ENCODE results near the gene ENG. TPM values are rescaled to one million over a fixed set of nuclear protein-coding genes. Genes with fewer than 3 reads are reported as not detected.

ENG gene
- total RNA-seq, 4 donors from 2014 or later: 12.0 to 51.1 (median 19.6) TPM

- no peak for DNase-seq (ENCODE audit: low spot score in 2 of 2)
- 55 to 60% methylated on average over 11 of the region's 11 CpGs for WGBS, 2 donors
- TF ChIP-seq POLR2A (IDR thresholded peaks at IDR 0.05): no peak
- TF ChIP-seq, protein P1, sequence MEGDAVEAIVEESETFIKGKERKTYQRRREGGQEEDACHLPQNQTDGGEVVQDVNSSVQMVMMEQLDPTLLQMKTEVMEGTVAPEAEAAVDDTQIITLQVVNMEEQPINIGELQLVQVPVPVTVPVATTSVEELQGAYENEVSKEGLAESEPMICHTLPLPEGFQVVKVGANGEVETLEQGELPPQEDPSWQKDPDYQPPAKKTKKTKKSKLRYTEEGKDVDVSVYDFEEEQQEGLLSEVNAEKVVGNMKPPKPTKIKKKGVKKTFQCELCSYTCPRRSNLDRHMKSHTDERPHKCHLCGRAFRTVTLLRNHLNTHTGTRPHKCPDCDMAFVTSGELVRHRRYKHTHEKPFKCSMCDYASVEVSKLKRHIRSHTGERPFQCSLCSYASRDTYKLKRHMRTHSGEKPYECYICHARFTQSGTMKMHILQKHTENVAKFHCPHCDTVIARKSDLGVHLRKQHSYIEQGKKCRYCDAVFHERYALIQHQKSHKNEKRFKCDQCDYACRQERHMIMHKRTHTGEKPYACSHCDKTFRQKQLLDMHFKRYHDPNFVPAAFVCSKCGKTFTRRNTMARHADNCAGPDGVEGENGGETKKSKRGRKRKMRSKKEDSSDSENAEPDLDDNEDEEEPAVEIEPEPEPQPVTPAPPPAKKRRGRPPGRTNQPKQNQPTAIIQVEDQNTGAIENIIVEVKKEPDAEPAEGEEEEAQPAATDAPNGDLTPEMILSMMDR (IDR thresholded peaks at IDR 0.05): no peak
- intact Hi-C loops (cut with DNase I; ENCODE audit: low total_unique reads): no loop called here
- H3K4me3 ChIP-seq (ENCODE audit: low read depth, poor library complexity, severe bottlenecking): no peak overlapping the region
These were observed 57.5 kb downstream of the ENG start for GRCh38 chr9:127796852-127797370.

- TF ChIP-seq POLR2A (IDR thresholded peaks at IDR 0.05): no peak
- TF ChIP-seq, protein P1 (IDR thresholded peaks at IDR 0.05): no peak
- no peak overlapping the region for H3K4me3 ChIP-seq (ENCODE audit: low read depth, poor library complexity, severe bottlenecking)
- intact Hi-C loops (cut with DNase I; ENCODE audit: low total_unique reads): no loop called here
- WGBS, 2 donors: 49 to 53% methylated on average over 8 of the region's 8 CpGs
- no peak for DNase-seq (ENCODE audit: low spot score in 2 of 2)
These were observed 58.1 kb downstream of the ENG start for GRCh38 chr9:127796225-127796813.

GRCh38 chr9:127794001-127794791 lies 60.3 kb downstream of the ENG start:
- no peak for DNase-seq (ENCODE audit: low spot score in 2 of 2)
- TF ChIP-seq, protein P1 (IDR thresholded peaks at IDR 0.05): no peak
- TF ChIP-seq POLR2A (IDR thresholded peaks at IDR 0.05): no peak
- intact Hi-C loops (cut with DNase I; ENCODE audit: low total_unique reads): no loop called here
- 72 to 73% methylated on average over 14 of the region's 14 CpGs for WGBS, 2 donors
- no peak overlapping the region for H3K4me3 ChIP-seq (ENCODE audit: low read depth, poor library complexity, severe bottlenecking)

DNA sequence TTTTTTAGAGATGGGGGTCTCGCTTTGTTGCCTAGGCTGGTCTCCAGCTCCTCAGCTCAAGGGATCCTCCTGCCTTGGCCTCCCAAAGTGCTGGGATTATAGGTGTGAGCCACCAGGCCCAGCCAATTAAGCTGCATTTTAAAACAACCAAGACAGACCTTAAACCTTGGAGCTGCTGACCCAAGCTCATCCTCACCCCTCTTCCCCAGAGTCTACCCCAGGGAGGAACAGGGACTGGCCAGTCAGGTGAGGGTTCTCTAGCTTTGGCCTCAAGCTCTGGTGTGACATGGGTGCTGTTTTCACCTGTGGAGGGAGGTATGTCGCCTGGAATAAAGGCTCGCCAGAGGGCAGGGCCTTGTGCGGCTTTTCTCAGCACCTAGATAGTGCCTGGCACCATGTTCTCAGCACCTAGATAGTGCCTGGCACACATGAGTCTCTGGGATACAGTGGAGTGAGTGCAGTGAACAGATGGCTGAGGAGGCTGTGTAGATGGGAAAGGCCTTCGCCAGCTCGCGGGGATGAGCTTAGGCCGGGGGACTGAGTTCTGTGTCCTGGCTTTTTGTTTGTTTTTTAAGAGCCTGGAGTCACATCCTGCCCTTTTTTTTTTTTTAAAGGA lies 61.3 kb downstream of the ENG start:
- TF ChIP-seq, protein P1 (IDR thresholded peaks at IDR 0.05): no peak
- WGBS, 2 donors: 67 to 81% methylated on average over 7 to 8 of the region's 8 CpGs
- no peak for DNase-seq (ENCODE audit: low spot score in 2 of 2)

GRCh38 chr9:127792417-127793031 lies 61.9 kb downstream of the ENG start:
- no peak overlapping the region for H3K4me3 ChIP-seq (ENCODE audit: low read depth, poor library complexity, severe bottlenecking)
- TF ChIP-seq POLR2A (IDR thresholded peaks at IDR 0.05): no peak
- TF ChIP-seq, protein P1 (IDR thresholded peaks at IDR 0.05): no peak
- intact Hi-C loops (cut with DNase I; ENCODE audit: low total_unique reads): no loop called here
- DNase-seq (ENCODE audit: low spot score in 2 of 2): no peak
- whole genome bisulfite sequencing, 2 donors: 75 to 79% methylated on average over 7 of the region's 7 CpGs

More for the DNA sequence above, 61.3 kb downstream of the ENG start:
- intact Hi-C loops (cut with DNase I; ENCODE audit: low total_unique reads): no loop called here
- H3K4me3 ChIP-seq (ENCODE audit: low read depth, poor library complexity, severe bottlenecking): no peak overlapping the region

All from lower leg skin (tissue), 4 donors.